ENCODE data around the gene OAS1.
"Not testable (repeated sequence)": the region's sequence is repeated elsewhere in the genome, so short reads cannot be mapped to it uniquely, and the experiment has no call there.

Gene OAS1

DNA sequence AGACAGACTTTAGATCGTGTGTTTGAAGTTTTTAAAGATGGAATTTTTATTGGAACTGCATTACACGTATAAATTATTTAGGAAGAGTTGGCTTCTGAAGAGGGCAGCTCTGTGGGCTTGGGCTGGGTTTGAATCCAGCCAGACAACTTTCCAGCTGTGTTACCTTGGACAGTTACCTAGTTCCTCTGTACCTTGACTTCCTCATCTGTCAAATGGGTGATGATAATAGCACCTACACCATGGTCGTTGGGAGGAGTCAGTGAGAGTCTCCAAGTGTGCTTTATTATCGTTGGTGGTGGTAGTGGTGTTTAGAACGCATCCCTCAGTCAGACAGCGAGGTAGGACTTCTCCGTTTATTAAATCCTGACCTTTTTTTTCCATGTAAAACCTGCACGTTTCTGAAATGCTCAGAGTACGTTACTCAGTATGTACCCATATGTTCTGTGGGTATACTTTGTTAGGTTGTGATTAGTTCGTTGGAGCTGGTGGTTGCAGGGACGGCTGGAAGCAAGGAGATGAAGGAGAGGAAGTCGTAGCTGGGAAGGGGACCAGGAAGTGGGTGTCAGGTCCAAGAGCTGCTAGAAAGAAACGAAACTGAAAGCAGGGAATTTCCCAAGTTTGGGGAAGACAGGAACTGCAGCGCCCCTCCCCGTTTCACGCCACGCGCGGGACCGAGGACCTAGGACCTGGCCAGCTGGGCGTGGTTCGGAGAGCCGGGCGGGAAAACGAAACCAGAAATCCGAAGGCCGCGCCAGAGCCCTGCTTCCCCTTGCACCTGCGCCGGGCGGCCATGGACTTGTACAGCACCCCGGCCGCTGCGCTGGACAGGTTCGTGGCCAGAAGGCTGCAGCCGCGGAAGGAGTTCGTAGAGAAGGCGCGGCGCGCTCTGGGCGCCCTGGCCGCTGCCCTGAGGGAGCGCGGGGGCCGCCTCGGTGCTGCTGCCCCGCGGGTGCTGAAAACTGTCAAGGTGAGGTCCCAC lies 31.3 kb downstream of the OAS1 start, which contains the start of gene OAS3:
Gene OAS3, plus strand, starts transcription at position 734 of the 979 bp plus-strand sequence. Its CDS starts 57 bp downstream, at position 791.
- DNase-seq (ENCODE audit: low read depth in 2 of 2): peak; percentile 34 to 36

DNA sequence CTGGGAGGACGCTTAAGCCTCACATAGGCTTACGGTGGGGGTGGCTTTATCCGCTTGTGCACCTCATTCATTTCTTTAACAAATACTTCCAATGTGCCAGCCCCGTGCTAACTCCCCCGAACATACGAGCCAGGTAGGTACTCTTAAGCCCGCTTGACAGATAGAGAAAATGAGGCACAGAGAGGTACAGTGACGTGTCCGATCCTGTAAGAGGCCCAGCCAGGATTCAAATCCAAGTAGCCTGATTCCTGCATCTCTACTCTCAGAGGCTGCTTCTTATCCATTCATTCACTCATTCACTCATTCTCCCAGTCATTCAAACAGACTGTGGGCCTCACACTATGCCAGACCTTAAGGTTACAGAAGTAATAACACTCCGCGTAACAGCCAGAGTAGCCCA lies 32.0 kb downstream of the OAS1 start:
- DNase-seq (ENCODE audit: low read depth in 2 of 2): no peak

DNA sequence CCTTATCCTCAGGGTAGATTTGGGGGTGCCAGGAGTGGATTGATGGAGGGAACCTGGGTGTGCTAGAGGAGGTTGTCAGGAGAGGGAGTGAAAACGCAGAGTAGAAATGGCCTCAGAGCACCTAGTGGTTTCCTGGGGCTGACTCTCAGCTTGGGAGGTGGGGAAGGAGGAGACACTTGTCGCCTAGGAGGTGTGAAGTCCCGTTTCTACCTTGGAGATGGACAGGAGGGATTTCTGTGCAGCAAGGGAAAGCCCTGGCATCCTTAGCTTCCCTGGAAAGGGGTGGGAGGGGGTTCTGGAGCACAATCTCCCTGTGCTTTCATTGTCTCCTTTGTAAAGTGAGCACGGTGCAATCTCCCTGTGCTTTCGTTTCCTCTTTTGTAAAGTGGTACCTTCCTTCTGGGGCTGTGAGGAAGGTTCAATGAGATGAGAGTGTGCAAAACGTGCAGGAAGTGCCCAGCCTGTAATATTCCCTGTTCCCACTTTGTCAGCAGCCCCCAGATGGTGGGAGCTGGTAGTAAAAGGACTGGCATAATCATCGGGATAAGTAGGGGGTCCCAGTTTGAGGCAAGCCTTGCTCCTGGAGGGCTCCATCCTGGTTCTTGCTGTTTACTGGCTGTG lies 33.1 kb downstream of the OAS1 start:
- DNase-seq (ENCODE audit: low read depth in 2 of 2): no peak

DNA sequence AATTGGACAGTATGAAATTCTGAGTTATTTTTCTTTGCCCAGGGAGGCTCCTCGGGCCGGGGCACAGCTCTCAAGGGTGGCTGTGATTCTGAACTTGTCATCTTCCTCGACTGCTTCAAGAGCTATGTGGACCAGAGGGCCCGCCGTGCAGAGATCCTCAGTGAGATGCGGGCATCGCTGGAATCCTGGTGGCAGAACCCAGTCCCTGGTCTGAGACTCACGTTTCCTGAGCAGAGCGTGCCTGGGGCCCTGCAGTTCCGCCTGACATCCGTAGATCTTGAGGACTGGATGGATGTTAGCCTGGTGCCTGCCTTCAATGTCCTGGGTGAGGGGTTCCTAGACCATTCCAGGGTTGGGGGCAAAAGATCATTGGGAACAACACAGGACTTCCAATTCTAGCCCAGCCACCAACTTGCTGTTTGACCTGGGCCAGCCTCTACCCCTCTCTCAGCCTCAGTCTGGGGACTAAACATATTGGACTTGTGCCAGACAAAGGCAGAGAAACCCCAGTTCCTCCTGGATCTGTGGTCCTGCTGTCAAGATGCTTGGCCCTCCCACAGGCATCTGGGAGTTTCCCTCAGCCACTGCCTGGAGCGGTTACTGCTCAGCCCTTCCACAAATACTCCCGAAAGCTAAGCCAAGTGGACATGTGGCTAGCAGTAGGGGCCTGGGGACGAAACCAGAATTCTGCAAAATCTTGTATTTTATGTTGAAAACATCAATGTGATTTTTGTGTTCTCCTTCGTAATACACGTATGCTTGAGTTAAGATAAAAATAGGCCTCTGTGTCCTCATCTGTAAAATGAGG lies 35.0 kb downstream of the OAS1 start:
- DNase-seq (ENCODE audit: low read depth in 2 of 2): no peak

DNA sequence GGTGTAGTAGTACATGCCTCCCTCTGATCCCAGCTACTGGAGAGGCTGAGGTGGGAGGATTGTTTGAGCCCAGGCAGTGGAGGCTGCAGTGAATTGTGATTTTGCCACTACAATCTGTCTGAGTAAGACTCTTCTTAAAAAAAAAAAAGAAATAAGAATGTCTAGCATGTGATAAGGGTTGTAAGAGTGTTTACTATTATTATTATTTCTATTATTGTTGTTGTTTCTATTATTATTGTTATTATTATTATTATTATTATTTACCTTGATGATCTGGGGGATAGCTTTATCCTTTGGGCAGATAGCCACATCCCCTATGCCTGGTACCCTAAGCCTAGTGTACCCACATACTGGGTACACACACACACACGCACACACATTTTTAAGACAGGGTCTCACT lies 35.8 kb downstream of the OAS1 start:
- DNase-seq (ENCODE audit: low read depth in 2 of 2): no peak

DNA sequence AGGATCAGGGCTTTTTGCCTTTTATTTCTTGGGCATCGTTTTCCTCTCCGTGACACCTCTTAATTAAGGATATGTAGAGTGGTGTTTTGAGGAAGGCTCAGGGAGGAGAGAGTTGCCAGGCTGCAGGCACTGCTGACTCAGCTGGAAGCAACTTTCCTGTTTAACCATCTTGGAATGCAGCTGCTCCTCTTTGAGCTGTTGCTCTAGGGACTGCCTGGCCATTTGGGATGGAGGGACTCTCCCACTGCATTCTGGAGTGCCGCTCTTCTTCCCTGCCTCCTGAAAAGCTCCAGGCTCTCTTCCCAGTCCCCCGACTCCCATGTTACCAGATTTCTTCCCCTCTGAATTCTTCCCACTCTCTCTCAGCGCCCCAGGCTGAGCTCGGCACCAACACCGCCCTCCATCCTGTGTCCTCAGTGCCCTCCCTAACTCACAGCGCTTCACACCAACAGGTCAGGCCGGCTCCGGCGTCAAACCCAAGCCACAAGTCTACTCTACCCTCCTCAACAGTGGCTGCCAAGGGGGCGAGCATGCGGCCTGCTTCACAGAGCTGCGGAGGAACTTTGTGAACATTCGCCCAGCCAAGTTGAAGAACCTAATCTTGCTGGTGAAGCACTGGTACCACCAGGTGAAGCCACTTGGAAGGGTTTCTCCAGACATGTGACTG lies 37.4 kb downstream of the OAS1 start:
- no peak for DNase-seq (ENCODE audit: low read depth in 2 of 2)

DNA sequence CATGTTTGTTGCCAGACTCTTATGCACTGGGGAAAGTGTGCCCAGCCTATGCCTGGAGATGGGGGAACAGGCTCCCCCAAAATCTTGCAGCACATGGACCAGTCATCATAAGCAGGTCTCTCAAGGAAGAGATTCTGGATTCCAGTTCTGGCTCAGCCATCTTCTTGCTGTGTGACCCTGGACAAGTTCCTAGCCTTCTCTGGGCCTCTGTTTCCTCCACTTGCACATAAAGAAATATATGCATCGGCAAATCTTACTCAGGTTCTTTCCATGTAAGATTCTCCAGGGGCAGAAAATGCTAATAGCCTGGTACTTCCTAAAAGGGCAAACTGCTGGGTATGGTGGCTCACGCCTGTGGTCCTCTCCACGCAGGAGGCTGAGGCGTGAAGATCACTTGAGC lies 38.8 kb downstream of the OAS1 start:
- DNase-seq (ENCODE audit: low read depth in 2 of 2): no peak

DNA sequence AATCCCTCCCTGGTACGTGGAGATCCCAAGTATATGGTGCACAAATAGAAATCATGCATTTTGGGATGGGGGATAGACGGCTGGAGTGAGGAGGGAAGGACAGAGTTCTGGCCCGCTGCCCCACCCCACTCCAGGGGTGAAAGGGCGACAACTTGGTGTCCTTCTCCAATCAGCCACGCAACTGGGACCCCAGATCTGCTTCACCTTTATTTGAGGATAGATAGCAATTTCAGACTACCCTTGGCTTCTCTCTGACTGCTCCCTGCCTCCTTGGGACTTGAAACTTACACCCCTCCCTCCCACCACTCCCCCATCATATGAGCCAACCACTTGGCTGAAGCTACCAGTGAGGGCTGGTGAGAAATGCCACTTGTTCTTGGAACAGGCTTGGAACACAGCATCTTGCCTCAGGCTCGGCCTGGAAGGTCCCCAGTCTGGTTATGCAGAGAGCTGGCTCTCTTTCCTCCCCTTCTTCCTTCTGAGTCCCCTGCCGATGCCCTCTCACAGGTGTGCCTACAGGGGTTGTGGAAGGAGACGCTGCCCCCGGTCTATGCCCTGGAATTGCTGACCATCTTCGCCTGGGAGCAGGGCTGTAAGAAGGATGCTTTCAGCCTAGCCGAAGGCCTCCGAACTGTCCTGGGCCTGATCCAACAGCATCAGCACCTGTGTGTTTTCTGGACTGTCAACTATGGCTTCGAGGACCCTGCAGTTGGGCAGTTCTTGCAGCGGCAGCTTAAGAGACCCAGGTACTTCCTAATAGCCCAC lies 39.7 kb downstream of the OAS1 start:
- DNase-seq (ENCODE audit: low read depth in 2 of 2): no peak

DNA sequence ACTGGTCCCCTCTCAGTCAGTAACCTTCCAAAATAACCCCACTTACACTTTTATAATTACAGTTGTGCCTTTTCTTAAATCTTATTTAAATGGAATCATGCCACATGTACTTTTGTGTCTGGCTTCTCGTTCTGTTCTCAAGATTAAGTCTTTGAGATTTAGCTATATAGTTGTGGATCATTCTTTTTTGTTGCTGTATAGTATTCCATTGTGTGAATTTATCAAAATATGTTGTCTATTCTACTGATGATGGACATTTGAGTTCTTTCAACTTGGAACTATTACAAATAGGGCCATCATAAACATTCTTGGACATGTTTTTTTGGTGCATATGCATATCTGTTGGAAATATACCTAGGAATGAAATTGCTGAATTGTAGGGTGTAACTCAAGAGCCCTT lies 40.6 kb downstream of the OAS1 start:
- no peak for DNase-seq (ENCODE audit: low read depth in 2 of 2)

DNA sequence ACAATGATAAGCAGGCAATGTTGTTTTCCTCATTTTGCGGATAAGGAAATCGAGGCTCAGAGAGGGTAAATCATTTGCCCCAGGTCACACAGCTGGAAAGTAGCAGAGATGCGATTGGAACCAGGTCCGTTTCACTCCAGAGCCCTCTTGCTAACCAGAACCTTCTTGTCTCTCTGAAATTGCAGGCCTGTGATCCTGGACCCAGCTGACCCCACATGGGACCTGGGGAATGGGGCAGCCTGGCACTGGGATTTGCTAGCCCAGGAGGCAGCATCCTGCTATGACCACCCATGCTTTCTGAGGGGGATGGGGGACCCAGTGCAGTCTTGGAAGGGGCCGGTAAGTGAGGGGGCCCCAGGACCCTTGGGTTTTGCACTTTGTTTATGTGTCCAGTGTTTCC lies 41.0 kb downstream of the OAS1 start:
- no peak for DNase-seq (ENCODE audit: low read depth in 2 of 2)

DNA sequence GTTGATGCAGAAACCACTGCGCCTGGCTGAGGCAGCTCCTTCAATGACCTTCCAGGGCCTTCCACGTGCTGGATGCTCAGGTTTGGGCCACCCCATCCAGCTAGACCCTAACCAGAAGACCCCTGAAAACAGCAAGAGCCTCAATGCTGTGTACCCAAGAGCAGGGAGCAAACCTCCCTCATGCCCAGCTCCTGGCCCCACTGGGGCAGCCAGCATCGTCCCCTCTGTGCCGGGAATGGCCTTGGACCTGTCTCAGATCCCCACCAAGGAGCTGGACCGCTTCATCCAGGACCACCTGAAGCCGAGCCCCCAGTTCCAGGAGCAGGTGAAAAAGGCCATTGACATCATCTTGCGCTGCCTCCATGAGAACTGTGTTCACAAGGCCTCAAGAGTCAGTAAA lies 42.0 kb downstream of the OAS1 start:
- DNase-seq (ENCODE audit: low read depth in 2 of 2): no peak

DNA sequence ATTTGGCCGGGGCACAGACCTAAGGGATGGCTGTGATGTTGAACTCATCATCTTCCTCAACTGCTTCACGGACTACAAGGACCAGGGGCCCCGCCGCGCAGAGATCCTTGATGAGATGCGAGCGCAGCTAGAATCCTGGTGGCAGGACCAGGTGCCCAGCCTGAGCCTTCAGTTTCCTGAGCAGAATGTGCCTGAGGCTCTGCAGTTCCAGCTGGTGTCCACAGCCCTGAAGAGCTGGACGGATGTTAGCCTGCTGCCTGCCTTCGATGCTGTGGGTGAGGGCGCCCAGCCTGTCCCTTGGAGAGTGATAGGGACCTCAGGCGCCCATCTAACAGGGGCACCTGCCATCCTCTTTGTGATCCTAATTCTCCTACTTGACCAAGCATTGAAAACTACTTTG lies 43.9 kb downstream of the OAS1 start:
- no peak for DNase-seq (ENCODE audit: low read depth in 2 of 2)

DNA sequence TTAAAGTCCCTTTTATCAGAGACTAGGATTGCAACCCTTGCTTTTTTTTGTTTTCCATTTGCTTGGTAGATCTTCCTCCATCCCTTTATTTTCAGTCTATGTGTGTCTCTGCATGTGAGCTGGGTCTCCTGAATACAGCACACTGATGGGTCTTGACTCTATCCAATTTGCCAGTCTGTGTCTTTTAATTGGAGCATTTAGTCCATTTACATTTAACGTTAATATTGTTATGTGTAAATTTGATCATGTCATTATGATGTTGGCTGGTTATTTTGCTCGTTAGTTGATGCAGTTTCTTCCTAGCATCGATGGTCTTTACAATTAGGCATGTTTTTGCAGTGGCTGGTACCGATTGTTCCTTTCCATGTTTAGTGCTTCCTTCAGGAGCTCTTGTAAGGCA lies 50.4 kb downstream of the OAS1 start:
- DNase-seq (ENCODE audit: low read depth in 2 of 2): not testable (repeated sequence)

DNA sequence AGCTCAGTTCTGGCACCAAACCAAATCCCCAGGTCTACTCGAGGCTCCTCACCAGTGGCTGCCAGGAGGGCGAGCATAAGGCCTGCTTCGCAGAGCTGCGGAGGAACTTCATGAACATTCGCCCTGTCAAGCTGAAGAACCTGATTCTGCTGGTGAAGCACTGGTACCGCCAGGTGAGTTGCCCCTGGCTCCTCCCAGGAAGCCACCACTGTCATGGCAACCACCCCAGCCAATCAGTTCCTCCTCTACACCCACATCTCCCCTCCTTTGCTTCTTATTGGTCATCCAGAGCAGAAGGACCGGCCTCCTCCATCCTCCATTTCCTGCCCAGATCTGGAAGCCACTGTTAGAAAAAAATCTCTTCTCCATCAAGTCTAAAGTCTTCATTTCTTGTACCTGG lies 54.3 kb downstream of the OAS1 start:
- DNase-seq (ENCODE audit: low read depth in 2 of 2): no peak

DNA sequence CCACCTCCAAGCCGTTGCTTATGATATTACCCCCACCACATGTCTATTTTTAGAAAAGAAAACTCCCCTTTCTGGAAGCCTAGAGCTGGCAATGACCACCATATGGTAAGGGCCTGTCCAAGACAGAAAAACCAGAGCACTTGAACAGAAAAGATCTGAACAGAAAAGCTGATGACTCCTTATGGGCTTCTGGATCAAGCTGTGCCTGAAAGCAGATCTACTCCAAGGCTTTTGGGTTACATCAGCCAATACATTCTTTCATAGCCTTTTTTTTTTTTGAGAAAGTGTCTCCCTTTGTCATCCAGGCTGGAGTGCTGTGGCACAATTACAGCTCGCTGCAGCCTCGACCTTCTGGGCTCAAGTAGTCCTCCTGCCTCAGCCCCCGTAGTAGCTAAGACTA lies 54.8 kb downstream of the OAS1 start:
- DNase-seq (ENCODE audit: low read depth in 2 of 2): no peak

DNA sequence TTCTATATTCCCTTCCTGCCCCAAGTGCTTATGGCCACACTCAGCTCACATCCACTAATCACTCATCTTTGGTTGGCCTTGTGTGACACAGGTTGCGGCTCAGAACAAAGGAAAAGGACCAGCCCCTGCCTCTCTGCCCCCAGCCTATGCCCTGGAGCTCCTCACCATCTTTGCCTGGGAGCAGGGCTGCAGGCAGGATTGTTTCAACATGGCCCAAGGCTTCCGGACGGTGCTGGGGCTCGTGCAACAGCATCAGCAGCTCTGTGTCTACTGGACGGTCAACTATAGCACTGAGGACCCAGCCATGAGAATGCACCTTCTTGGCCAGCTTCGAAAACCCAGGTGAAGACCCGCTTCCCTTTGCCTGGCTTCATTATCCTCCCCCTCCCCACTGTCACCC lies 55.8 kb downstream of the OAS1 start:
- no peak for DNase-seq (ENCODE audit: low read depth in 2 of 2)

DNA sequence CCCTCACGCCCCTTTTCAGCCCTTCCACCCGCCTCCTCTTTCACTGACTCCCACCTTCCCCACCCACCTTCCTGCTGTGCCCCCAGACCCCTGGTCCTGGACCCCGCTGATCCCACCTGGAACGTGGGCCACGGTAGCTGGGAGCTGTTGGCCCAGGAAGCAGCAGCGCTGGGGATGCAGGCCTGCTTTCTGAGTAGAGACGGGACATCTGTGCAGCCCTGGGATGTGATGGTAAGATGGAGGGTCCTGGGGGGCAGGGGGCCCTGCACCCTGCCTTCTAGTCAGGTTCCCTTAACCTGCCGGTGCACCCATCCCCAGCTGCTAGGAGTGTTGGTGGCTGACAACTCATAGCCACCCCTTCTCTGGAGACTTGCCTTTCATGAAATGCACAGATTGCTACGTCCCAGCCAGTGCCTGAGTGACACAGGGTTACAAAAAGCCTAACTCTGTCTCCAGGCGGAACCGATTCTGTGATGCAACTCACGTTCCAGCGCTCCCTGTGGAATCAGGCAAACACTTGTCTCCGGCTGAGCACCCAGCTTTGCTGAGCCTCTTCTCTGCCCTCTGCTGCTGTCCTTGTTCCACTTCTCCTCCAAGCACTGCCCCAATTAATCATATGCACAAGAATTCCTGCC lies 56.6 kb downstream of the OAS1 start:
- no peak for DNase-seq (ENCODE audit: low read depth in 2 of 2)

DNA sequence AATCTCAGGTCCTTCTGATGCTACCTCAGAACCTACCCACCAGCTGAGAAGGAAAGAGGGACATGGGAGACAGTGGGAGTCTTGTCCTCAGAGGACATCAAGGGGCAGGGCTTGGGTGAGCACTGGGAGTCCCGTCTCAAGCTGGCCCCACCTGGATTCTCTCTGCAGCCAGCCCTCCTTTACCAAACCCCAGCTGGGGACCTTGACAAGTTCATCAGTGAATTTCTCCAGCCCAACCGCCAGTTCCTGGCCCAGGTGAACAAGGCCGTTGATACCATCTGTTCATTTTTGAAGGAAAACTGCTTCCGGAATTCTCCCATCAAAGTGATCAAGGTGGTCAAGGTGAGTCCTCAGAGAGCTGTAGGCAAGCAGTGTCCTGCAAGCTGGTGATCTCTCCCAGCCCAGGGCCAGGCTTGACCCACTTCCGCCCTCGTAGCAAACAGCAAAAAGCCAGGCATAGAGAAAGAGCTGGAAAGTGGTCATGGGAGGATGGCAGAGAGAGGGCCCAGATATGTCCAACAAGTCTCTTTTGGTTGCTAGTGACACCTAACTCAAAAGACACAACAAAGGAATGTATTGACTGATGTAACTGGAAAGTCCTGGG lies 57.4 kb downstream of the OAS1 start:
- DNase-seq (ENCODE audit: low read depth in 2 of 2): no peak

DNA sequence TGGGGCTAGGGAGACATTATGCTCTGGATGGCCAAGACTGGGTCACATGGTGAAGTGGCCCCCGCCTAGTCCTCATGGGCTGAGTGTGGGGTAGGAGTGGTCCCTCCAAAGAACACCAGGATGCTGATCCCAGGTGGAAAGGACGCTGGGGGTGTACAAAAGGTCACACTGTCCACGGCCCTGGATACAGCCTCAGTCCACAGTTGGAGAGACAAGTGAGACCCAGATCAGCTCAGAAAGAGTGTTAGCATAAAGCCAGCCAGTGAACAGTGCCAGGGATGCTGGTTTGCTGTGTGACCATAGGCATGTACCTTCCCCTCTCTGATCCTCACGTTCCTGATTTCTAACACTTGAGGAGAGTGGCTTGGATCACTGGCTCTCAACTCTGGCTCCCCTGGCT lies 58.2 kb downstream of the OAS1 start:
- no peak for DNase-seq (ENCODE audit: low read depth in 2 of 2)

DNA sequence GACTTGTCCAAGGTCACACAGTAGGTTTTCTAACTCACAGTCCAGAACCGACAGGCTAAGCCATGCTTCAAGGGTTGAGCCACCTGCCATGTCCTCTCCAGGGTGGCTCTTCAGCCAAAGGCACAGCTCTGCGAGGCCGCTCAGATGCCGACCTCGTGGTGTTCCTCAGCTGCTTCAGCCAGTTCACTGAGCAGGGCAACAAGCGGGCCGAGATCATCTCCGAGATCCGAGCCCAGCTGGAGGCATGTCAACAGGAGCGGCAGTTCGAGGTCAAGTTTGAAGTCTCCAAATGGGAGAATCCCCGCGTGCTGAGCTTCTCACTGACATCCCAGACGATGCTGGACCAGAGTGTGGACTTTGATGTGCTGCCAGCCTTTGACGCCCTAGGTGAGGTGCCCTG lies 58.9 kb downstream of the OAS1 start:
- no peak for DNase-seq (ENCODE audit: low read depth in 2 of 2)

Data from stimulated activated CD8-positive, alpha-beta memory T cell treated with anti-CD3 and anti-CD28 coated beads, Interleukin-2, amount 100 ng/mL, for 48 hours (primary cell).